GM23248 (cell line): ENCODE data around the gene CCL7. TPM values are rescaled to one million over a fixed set of nuclear protein-coding genes. Genes with fewer than 3 reads are reported as not detected.

ENCODE experiments used
- DNase-seq: peaks from one replicate; pipeline ENCODE4 v3.0.0-alpha.2; 2015
- H2AFZ ChIP-seq: fragments of 200-600 bp; sonication (generic); 2 replicates; pipeline ENCODE4 v1.6.1; 2016; ENCODE audit warnings: antibody characterized with exemption
- H3F3A ChIP-seq: fragments of 200-600 bp; sonication (generic); 2 replicates; pipeline ENCODE4 v1.6.1; 2016; ENCODE audit warnings: mild to moderate bottlenecking, antibody characterized with exemption, mixed run types; ENCODE audit not compliant: insufficient read depth
- H3K27ac ChIP-seq: fragments of 200-600 bp; sonication (generic); 2 replicates; pipeline ENCODE4 v1.5.1; 2016; ENCODE audit warnings: mild to moderate bottlenecking
- H3K27me3 ChIP-seq: fragments of 200-600 bp; sonication (generic); replicated peaks from 2 replicates; pipeline ENCODE4 v1.6.1; 2016; ENCODE audit warnings: mild to moderate bottlenecking; ENCODE audit not compliant: insufficient read depth
- H3K36me3 ChIP-seq: fragments of 200-600 bp; sonication (generic); 2 replicates; pipeline ENCODE4 v1.6.1; 2016; ENCODE audit warnings: low read depth, mild to moderate bottlenecking
- H3K4me1 ChIP-seq: fragments of 200-600 bp; sonication (generic); 2 replicates; pipeline ENCODE4 v1.6.1; 2016; ENCODE audit warnings: mild to moderate bottlenecking; ENCODE audit not compliant: insufficient read depth
- H3K4me2 ChIP-seq: fragments of 200-600 bp; sonication (generic); one replicate; pipeline ENCODE4 v1.6.1; 2016; ENCODE audit warnings: mild to moderate bottlenecking; ENCODE audit not compliant: unreplicated experiment
- H3K4me3 ChIP-seq: fragments of 200-600 bp; sonication (generic); 2 replicates; pipeline ENCODE4 v1.5.1; 2016; ENCODE audit warnings: mild to moderate bottlenecking
- H3K79me2 ChIP-seq: fragments of 200-600 bp; sonication (generic); 2 replicates; pipeline ENCODE4 v1.6.1; 2016; ENCODE audit warnings: mild to moderate bottlenecking; ENCODE audit not compliant: insufficient read depth
- H3K9ac ChIP-seq: fragments of 200-600 bp; sonication (generic); 2 replicates; pipeline ENCODE4 v1.6.1; 2016; ENCODE audit warnings: mild to moderate bottlenecking
- H3K9me2 ChIP-seq: fragments of 200-600 bp; sonication (generic); 2 replicates; pipeline ENCODE4 v1.6.1; 2016; ENCODE audit warnings: mixed run types, mild to moderate bottlenecking, moderate library complexity; ENCODE audit not compliant: insufficient read depth
- H3K9me3 ChIP-seq: fragments of 200-600 bp; sonication (generic); one replicate; pipeline ENCODE4 v1.6.1; 2017; ENCODE audit warnings: low read depth
- H4K20me1 ChIP-seq: fragments of 200-600 bp; sonication (generic); 2 replicates; pipeline ENCODE4 v1.6.0; 2016; ENCODE audit not compliant: insufficient read depth
- EZH2 ChIP-seq: fragments of 200-600 bp; sonication (generic); IDR thresholded peaks from 2 replicates; pipeline ENCODE4 v1.6.1; 2018; ENCODE audit warnings: antibody characterized with exemption, mild to moderate bottlenecking; ENCODE audit not compliant: insufficient read depth, poor library complexity, severe bottlenecking
- EZH2phosphoT487 ChIP-seq: fragments of 200-600 bp; sonication (generic); IDR thresholded peaks from 2 replicates; pipeline ENCODE4 v1.6.1; 2018; ENCODE audit warnings: antibody characterized with exemption, moderate library complexity, mild to moderate bottlenecking, low read depth; ENCODE audit not compliant: insufficient read depth
- WGBS, 2 experiments: methylation state at CpG; one replicate each; pipeline ENCODE4 v1.1.6; 2015 to 2017; ENCODE audit warnings: low lambda C conversion rate in 2 of 2, low coverage in 1 of 2; ENCODE audit errors: missing lambda C conversion rate in 2 of 2; 5-methylcytosine and 5-hydroxymethylcytosine counted together
- in situ Hi-C: fragments of 300-500 bp; cut with MboI; formaldehyde crosslinking; loops from 2 replicates; pipeline ENCODE4 v1.15.0; 2020
- polyA plus RNA-seq: library from polyadenylated mRNA; unstranded; fragments of >200 nt; fragmentation: Nextera tagmentation; extraction: Ambion mirVana; gene quantifications from 2 replicates; pipeline ENCODE4 v1.2.1, GENCODE V29; 2016
- total RNA-seq: library from RNA; depleted of rRNA; stranded (reverse); fragments of >200 nt; shearing (Covaris generic); gene quantifications from 2 replicates; pipeline ENCODE4 v1.2.3, GENCODE V29; 2014

Gene CCL7
- total and polyA plus RNA-seq, 2 experiments from 2014 or later, result 2.4 to 4.9 TPM

- H3K27ac ChIP-seq, result no peak overlapping the region
- H3K9me3 ChIP-seq, result no peaks in the 10 kb centered on the region
- H3K9ac ChIP-seq, result no peak overlapping the region
- H3K79me2 ChIP-seq, result no peaks in the 10 kb centered on the region
- H3K27me3 ChIP-seq, result no peaks in the 10 kb centered on the region
- in situ Hi-C loops, result no loop called here
- no peak overlapping the region for H3K4me2 ChIP-seq
- peaks cover 7% of the 10 kb centered on the region; the same call in 1 of the 2 replicates for H3F3A ChIP-seq
- H3K4me3 ChIP-seq, result no peak overlapping the region
- no peaks in the 10 kb centered on the region for H4K20me1 ChIP-seq
- TF ChIP-seq EZH2phosphoT487 (no peak), EZH2 (no peak)
- 71 to 76% methylated on average over 4 of the region's 4 CpGs for WGBS, 2 experiments
- DNase-seq, result no peak
- H3K9me2 ChIP-seq, result no peaks in the 10 kb centered on the region
- 0 out of 2 replicates have a peak, but pooled peaks cover 2% of the 10 kb centered on the region for H3K4me1 ChIP-seq
- no peak overlapping the region for H2AFZ ChIP-seq
- no peaks in the 10 kb centered on the region for H3K36me3 ChIP-seq
Measured at GRCh38 chr17:34228781-34229180, 41.2 kb upstream of the CCL7 start.

- no peak overlapping the region for H3K9ac ChIP-seq
- DNase-seq, result no peak
- H3K27me3 ChIP-seq, result no peaks in the 10 kb centered on the region
- H3K27ac ChIP-seq, result no peak overlapping the region
- TF ChIP-seq EZH2phosphoT487 (no peak), EZH2 (no peak)
- H2AFZ ChIP-seq, result no peak overlapping the region
- no peaks in the 10 kb centered on the region for H4K20me1 ChIP-seq
- peaks cover 8% of the 10 kb centered on the region; the same call in 1 of the 2 replicates for H3K4me1 ChIP-seq
- H3K9me2 ChIP-seq, result no peaks in the 10 kb centered on the region
- H3K36me3 ChIP-seq, result no peaks in the 10 kb centered on the region
- H3F3A ChIP-seq, result peaks cover 7% of the 10 kb centered on the region; the same call in 1 of the 2 replicates
- no peaks in the 10 kb centered on the region for H3K9me3 ChIP-seq
- 0 to 4% methylated on average over 1 of the region's 1 CpG for WGBS, 2 experiments
- H3K4me2 ChIP-seq, result no peak overlapping the region
- no peak overlapping the region for H3K4me3 ChIP-seq
- H3K79me2 ChIP-seq, result no peaks in the 10 kb centered on the region
- in situ Hi-C loops, result no loop called here
Measured at GRCh38 chr17:34230342-34230741, 39.7 kb upstream of the CCL7 start.

GRCh38 chr17:34234616-34235015 lies 35.4 kb upstream of the CCL7 start:
- H3K36me3 ChIP-seq, result no peaks in the 10 kb centered on the region
- TF ChIP-seq EZH2, result no peak
- no peak for TF ChIP-seq EZH2phosphoT487
- H3K27ac ChIP-seq, result no peak overlapping the region
- peaks cover 23% of the 10 kb centered on the region for H3K4me1 ChIP-seq
- peaks cover 12% of the 10 kb centered on the region; the same call in 1 of the 2 replicates for H3F3A ChIP-seq
- in situ Hi-C loops, result no loop called here
- H3K27me3 ChIP-seq, result no peaks in the 10 kb centered on the region
- H3K4me2 ChIP-seq, result no peak overlapping the region
- no peak overlapping the region for H3K9ac ChIP-seq
- no peaks in the 10 kb centered on the region for H4K20me1 ChIP-seq
- WGBS, 2 experiments, result 91 to 97% methylated on average over 3 of the region's 3 CpGs
- no peak for DNase-seq
- H3K9me3 ChIP-seq, result no peaks in the 10 kb centered on the region
- H3K9me2 ChIP-seq, result no peaks in the 10 kb centered on the region
- H2AFZ ChIP-seq, result no peak overlapping the region
- no peaks in the 10 kb centered on the region for H3K79me2 ChIP-seq
- H3K4me3 ChIP-seq, result no peak overlapping the region

- H3K9ac ChIP-seq, result no peak overlapping the region
- peaks cover 23% of the 10 kb centered on the region for H3K4me1 ChIP-seq
- no peak overlapping the region for H3K4me3 ChIP-seq
- in situ Hi-C loops, result no loop called here
- no peaks in the 10 kb centered on the region for H4K20me1 ChIP-seq
- H3K9me2 ChIP-seq, result no peaks in the 10 kb centered on the region
- no peaks in the 10 kb centered on the region for H3K36me3 ChIP-seq
- no peaks in the 10 kb centered on the region for H3K9me3 ChIP-seq
- TF ChIP-seq EZH2 (no peak), EZH2phosphoT487 (no peak)
- H3K27ac ChIP-seq, result no peak overlapping the region
- no peaks in the 10 kb centered on the region for H3K79me2 ChIP-seq
- 46 to 53% methylated on average over 6 of the region's 6 CpGs for WGBS, 2 experiments
- DNase-seq, result peak; percentile 37
- H3K27me3 ChIP-seq, result no peaks in the 10 kb centered on the region
- no peak overlapping the region for H3K4me2 ChIP-seq
- H2AFZ ChIP-seq, result no peak overlapping the region
- H3F3A ChIP-seq, result peaks cover 12% of the 10 kb centered on the region; the same call in 1 of the 2 replicates
Measured at GRCh38 chr17:34235389-34236028, 34.5 kb upstream of the CCL7 start.
